Cardiac fibroblast (primary cell): ENCODE measurements around the gene CAMP.
"Not testable (repeated sequence)": the region's sequence is repeated elsewhere in the genome, so short reads cannot be mapped to it uniquely, and the experiment has no call there.

ENCODE experiments used
- DNase-seq, 2 donors: peaks; one replicate each; pipeline versions ENCODE4 v3.0.0 to v3.0.0-alpha.2; 2010; ENCODE audit warnings: low read depth in 2 of 2
- H3K4me3 ChIP-seq, 2 donors: replicated peaks in 1 of 2; 1 replicate in 1 of 2; 2 replicates in 1 of 2; pipeline ENCODE4 v1.5.1; 2011; ENCODE audit warnings: low read depth in 2 of 2, low read length in 2 of 2, mild to moderate bottlenecking in 2 of 2, moderate library complexity in 1 of 2
- CTCF ChIP-seq: IDR thresholded peaks from one replicate; pipeline ENCODE4 v1.5.1; 2011; ENCODE audit warnings: low read depth, mild to moderate bottlenecking, low read length, inconsistent platforms

Gene CAMP

GRCh38 chr3:48194446-48195071 lies 28.7 kb upstream of the CAMP start:
- peak; percentile 71 to 72 for DNase-seq
- TF ChIP-seq CTCF, result peak; percentile 83
- no peak overlapping the region for H3K4me3 ChIP-seq

GRCh38 chr3:48196611-48197010 lies 26.7 kb upstream of the CAMP start:
- TF ChIP-seq CTCF, result no peak
- no peak for DNase-seq
- H3K4me3 ChIP-seq, result no peak overlapping the region

GRCh38 chr3:48199117-48199516 lies 24.2 kb upstream of the CAMP start:
- H3K4me3 ChIP-seq, result no peak overlapping the region
- DNase-seq, result no peak
- no peak for TF ChIP-seq CTCF

- no peak overlapping the region for H3K4me3 ChIP-seq
- no peak for DNase-seq
- no peak for TF ChIP-seq CTCF
Observed at GRCh38 chr3:48202632-48203031, 20.7 kb upstream of the CAMP start.

- DNase-seq, result no peak
- H3K4me3 ChIP-seq, result no peak overlapping the region
- TF ChIP-seq CTCF, result no peak
Observed at GRCh38 chr3:48208076-48208475, 15.2 kb upstream of the CAMP start.

- no peak for DNase-seq
- TF ChIP-seq CTCF, result no peak
- H3K4me3 ChIP-seq, result no peak overlapping the region
Observed at GRCh38 chr3:48209445-48209844, 13.8 kb upstream of the CAMP start.

GRCh38 chr3:48210534-48210933 lies 12.8 kb upstream of the CAMP start:
- DNase-seq, result not testable (repeated sequence)

GRCh38 chr3:48211776-48212175 lies 11.5 kb upstream of the CAMP start:
- not testable (repeated sequence) for DNase-seq, H3K4me3 ChIP-seq

More at GRCh38 chr3:48210534-48210933, 12.8 kb upstream of the CAMP start:
- H3K4me3 ChIP-seq, result not testable (repeated sequence)
